WI38 (cell line): ENCODE results near the gene WIPF1.

Source experiments
- H3K4me3 ChIP-seq: 2 replicates; pipeline ENCODE4 v1.5.1; 2011; ENCODE audit warnings: low read depth, mild to moderate bottlenecking, control low read depth, low read length
- CTCF ChIP-seq: IDR thresholded peaks from 2 replicates; pipeline ENCODE4 v1.5.1; 2012; ENCODE audit warnings: low read depth, mild to moderate bottlenecking, control low read depth, low read length

WIPF1 gene

DNA sequence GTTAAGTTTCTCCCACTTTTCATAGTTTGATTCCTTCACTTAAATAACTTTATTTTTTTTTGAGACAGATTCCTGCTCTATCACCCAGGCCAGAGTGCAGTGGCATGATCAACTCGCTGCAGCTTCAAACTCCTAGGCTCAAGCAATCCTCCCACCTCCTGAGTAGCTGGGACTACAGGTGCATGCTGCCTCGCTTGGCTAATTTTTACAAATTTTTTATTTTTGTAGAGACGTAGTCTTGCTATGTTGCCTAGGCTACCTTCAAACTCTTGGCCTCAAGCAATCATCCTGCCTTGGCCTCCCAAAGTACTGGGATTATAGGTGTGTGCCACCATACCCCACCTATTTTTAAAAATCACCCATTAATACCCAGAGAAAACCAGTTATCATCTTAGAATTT, 14.2 kb upstream of the WIPF1 start:
- no peak for TF ChIP-seq CTCF
- no peak overlapping the region for H3K4me3 ChIP-seq

- no peak for TF ChIP-seq CTCF
- H3K4me3 ChIP-seq, result no peak overlapping the region
Observed at GRCh38 chr2:174611006-174611405, 13.4 kb upstream of the WIPF1 start.

DNA sequence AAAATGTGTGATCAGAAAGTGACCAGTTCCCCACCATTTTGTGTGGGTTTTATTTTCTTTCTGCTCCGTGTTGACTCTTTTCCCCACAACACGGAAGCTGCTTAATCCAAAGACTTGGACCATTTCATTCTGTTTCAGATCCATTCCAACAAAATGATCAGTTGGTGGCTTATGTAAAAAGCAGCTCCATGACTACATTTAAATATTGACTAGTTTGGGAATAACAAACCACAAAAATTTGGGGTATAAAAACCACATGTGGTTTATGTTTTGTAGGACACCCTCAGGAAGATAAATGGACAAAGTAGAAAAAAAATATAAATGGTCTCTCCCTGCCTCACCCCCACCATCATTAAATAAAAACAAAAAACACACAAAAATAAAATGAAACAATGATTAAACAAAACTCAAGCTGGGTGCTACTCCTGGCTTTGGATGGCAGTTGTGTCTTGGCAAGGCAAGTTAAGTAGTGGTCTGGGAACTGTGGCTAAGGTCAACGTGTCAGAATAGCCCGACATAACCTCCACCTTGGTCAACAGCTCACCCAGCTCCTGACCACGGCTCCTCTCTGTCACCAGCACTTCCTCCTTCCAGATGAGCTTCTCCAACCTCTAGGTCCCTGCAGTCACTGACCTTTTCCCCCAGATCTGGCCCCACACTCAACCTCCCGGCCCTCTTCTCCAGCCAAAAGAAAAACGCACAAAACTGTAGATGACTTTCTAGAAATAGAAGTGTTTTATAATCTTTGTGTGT, 12.8 kb upstream of the WIPF1 start:
- no peak overlapping the region for H3K4me3 ChIP-seq
- TF ChIP-seq CTCF, result no peak

DNA sequence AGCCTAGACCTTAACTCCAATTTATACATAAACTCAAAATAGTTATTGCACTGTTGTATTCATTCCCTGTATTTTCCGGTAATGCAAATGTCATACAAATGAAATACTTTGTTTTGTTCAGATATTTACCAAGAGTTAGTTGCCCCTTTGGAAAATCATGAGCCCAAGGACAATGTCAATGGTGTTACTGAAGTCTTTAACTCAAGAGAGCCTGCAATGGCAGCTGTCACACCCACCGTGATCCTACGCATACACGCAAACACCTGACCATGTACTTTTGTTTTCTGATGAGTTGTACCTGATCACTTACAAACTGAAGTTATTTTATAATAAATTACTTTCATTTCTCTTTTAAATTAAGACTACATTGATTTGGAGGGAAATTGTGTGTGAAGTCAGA, 11.7 kb upstream of the WIPF1 start:
- TF ChIP-seq CTCF, result no peak
- no peak overlapping the region for H3K4me3 ChIP-seq

DNA sequence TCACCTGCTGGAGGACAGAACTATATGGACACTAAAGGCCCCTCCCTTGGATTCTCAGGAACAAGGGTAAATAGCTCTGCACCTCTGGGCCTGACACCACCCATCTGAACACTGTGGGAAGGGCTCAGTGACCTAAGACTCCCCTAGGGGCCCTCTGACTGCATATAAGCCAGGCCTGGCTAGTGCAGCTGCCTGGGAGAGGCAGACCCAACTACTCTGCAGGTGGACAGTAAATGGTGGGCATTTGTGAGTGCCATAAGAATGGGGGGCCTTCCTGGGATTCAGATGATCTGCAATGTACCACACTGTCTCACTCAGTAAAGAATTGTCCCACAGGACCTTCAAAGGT, 11.2 kb upstream of the WIPF1 start:
- no peak for TF ChIP-seq CTCF
- H3K4me3 ChIP-seq, result no peak overlapping the region

DNA sequence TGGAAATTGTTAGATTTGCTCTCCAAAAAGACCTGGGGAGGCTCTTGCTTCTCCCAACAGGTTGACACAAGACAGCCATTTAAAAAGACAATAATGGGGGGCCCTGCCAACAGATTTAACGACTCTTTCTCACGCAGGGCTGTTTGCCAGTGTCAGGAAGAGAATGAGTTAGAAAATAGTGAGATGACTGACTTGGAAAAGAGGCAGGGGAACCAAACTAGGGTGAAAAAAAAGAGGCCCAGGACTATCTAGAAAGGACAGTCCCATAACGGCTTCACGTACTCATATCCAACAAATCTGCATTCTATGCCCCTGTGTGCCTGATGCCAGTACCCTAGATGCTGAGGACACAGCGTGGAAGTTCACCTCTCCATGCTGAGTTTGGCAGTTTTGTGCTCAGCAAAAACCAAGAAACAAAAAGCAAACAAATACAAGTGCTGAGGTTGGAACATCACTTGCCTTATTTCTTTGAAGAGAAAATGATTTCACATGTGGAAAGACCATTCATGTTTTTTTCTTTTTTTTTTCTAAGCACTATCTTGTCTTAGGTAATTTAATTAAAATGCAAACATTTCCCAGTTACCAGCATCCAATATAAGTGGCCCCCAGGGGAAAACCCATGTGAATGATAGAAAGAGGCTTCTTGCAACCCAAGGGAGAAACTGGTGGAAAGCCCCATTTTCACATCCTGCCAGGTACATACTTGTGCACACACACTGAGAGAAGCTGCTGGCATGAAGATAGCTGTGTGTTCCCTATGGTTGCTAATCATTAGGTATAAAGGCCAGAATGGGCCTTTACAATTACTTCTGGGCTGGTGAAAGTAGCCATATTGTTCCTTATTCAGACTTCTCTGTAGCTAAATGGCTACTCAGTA, 10.6 kb upstream of the WIPF1 start:
- no peak for TF ChIP-seq CTCF

GRCh38 chr2:174607584-174607983, 10.0 kb upstream of the WIPF1 start:
- TF ChIP-seq CTCF, result no peak
- no peak overlapping the region for H3K4me3 ChIP-seq

More for the DNA sequence above, 10.6 kb upstream of the WIPF1 start:
- H3K4me3 ChIP-seq, result no peak overlapping the region
